ENCODE measurements around the gene MAP3K14.
"Not testable (repeated sequence)": the region's sequence is repeated elsewhere in the genome, so short reads cannot be mapped to it uniquely, and the experiment has no call there.

The MAP3K14 gene

DNA sequence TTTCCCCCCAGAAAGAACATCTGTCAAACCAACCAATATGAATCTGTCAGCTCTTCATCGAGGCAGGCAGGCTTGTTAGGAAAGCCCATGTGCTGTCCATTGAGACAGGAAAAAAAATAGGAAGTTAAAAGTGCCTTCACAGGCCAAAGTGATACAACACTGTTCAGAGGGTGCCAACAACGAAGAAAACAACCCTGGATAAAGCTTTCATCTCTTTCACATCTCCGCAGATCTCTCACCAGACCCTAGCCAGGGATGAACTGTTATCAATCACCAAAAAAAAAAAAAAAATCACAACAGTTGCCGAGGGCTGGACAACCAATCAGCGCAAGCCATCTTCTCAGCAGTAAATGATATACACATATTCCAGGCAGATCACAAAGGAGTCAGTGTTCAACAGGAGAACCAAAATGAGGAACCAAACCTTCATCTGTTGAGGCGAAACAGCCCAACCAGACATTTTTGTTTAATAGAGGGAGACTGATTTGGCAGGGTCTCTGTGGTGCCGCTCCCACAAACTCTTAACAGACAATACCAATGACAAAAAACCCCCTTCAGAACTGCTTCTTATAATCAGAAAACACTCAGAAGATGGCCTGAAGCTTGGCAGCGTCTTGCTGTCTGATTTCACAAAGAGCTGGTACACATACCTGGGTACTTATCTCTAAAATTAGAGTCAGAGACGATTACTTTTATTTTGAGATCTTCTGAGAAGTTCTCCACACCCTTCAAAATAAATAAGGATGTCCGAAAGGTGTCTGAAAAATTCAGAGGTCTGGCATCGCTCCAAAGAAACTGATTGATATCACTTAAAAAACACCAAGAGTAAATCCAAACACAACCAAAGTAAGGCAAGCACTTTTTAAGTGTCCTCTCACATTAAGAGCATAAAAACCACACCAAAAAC, 1.8 kb downstream of the MAP3K14 start:
- no peak for DNase-seq

DNA sequence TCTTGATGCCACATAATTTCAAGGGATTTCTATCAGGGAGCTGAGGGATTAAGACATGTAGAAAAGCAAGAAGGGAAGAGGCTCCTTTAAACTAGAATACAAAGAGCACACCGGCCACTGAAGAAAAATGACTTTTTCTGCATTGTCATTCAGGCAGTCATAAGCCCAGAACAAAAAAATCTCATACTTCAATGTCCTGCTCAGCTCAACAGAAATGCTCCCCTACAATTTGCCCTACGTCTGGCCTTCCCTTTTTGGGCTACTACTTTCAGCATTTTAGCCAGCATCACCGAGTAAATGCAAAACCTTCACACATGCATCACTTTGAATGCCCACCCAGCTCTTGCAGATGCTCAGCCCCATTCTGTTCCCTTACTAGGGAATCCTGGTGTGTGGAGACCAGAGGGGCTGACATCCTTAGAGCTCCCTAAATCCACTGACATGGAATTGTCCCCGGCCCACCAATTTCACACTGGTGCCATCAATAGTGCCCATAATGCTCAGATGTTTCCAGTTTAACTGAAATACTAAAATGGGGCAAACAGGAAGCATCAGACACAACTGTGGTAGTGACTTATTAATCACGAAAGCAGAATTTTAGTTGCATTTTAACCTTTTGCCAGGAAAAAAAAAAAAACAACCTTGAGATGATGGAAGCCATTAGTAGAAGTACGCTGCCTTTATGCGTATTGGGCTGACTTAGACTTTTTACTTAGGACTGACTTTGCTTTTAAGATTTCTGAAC, 2.7 kb downstream of the MAP3K14 start:
- DNase-seq, result no peak

DNA sequence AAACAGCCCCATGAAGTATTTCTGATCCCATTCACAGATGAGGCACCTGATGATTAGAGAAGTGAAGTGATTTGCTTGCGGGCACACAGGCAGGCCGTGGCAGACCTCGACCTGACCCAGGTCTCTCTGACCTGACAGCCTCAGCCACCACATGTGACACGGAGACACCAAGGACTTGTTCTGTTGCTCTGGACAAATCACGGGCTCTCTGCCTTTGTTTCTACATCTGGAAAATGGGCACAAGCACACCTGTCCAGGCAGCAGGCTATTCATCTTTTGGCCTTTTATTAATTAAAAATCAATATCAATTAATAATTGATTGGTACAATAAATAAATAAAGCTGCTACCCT, 3.4 kb downstream of the MAP3K14 start:
- no peak for DNase-seq

DNA sequence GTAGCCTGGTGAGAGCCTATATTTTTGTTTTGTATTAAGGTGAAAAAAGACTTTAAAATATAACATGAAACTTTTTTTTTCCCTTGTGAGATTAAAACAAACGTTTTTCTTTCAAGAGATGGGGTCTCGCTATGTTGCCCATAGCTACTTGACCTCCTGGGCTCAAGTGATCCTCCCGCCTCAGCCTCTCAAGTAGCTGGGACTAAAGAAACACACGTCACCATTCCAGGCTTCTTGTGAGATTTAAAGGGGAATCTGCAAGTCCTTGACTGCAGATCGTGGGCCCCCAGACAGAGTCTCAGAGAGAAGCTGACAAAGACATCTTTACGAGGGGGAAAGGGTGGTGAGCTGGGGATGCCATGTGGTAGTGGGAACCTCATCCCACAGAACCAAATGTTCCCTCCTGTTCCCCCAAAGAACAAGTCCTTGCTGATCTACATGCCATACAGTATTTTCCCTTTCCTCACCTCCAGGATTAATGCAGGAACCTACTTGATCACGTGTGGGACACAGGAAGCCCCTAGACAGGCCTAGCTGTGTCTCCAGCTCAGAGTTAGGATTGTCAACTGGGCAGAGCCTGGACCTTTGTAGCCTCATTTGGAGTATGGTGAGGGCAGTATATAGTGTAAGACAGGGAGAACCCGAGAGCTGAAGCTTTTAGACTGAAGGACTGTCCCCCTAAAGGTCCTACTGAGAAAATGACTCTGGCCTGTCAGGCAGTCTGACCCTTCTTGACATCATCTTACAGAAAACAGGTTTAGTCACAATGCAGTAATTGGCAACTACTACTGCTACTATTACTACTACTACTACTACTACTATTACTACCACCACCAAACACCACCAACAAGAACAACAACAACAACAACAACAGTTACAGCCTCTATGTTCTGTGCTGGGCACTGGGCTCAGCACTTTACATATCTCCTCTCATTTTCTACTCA, 4.1 kb downstream of the MAP3K14 start:
- DNase-seq, result no peak

DNA sequence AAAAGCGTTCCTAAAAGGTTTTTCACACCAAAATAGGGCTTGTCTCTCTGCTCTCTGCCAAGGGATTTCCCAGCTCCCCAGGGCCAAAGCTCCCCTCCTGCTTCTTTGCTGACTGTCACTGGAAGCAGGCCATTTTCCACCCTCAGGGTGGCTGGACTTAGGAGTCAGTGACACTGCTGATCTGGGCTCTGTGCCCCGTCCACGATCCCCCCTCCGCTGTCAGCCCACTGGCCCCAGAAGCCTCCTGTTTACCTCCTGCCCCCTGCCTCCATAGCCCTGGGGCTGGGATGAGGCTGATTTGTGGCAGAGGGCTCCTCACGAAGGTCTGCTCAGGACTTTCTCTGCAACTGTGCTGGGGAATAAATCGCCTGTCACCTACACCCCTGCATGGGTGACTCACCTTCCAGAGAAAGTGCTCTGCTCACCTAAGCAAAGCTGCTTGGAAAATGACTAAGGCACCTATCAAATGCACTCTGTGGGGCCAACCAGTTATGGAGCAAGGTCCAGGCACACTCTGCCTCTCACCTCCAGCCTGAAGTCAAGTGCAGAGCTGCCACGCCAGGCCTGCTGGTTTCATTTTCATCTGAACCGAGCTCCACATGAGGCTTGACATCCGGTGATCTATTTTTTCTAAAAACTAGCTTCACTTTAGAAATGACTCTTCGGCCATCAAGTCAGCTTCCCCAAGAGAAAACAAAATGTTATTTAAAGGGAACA, 4.9 kb downstream of the MAP3K14 start:
- peak in 1 of 2 experiments; percentile 5 for DNase-seq

DNA sequence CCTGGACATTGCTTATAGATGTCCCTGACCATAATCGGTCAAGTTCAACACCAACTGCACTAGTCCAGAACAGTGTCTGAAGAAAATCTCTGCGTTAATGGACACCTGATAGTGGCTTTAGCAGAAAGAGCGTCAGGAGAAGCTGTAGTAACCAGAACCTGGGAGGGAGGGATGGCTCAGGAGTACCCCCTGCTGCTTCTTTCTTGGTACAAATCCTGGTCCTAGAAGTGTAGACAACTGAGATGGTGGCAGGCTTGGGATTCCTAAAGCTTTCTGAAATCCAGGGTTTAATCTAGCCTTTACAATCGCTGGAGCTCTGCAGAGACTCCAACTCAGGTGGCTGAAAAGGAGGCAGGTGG, 5.4 kb downstream of the MAP3K14 start:
- DNase-seq, result peak in 1 of 2 experiments; percentile 7

DNA sequence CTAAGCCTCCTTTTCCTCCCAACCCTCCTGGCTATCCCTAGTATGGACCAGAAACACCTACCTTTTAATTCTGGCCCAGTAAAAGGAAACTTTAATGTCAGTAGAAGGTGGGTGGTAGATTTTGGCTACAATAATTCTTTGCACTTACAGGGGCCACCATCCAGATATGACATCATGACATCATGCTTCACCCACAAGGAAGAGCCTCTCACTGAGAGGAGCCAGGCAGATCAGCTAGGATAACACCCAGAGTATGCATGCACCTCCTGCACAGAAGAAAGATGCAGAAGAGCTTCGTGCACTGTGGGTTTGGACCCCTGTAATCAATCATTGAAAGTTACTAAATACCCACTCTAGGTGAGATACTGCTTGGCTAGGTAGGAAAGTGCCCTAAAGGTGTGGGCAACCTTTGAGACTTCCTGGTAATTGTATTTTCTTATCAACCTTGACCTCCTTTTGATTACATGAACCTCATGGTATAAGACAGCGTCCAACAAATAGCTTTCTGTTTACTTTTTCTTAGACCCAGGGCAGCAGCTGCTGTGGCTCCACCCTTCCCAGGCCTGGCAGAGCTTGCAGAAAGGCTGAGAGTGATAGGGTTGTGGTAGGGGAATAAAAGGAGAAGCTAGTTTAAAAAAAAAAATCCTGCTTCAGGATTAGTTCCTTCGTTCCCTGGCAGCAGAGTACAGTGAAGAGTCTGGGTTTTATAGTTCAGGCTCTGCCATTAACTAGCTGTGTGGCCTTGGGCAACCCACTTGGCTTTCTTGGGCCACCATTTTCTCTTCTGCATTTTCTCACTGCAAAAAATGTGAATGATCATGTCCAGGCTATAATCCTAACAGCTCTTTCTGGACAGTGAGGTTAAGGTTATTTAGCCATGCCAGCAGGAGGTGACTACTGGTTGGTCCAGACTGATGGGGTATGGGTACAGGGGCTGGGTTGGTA, 6.2 kb downstream of the MAP3K14 start:
- DNase-seq, result peak in 1 of 2 experiments; percentile 46

DNA sequence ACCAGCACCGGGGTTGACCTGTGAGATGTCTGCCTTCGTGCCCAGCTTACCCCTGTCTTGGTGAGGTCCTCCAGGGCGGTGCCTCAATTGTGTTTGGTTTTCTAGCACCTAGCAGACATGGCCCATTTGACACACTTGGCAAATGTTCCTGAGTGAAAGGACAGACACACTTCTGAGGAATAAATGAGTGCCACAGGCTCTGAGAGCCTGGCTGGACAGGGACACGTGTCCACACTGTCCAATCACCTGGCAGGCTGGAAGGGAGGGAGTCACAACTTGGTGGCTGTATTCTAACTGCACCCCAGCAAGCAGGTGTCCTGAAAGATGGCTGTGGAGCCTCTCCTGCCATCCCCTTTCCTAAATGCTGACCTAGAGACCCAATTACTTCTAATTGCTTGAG, 7.4 kb downstream of the MAP3K14 start:
- DNase-seq, result no peak

DNA sequence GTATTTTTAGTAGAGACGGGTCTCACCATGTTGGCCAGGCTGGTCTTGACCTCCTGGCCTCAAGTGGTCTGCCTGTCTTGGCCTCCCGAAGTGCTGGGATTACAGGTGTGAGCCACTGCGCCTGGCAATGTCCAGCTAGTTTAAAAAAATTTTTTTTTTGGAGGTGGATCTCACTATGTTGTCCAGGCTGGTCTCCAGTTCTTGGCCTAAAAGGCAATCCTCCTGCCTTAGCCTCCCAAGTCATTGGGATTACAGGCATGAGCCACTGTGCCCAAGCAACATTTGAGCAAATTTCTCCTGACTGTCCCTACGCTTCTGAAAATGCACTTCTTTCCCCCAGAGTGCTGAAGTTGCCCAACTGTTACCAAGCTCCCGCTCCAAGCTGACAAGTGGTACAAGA, 8.0 kb downstream of the MAP3K14 start:
- no peak for DNase-seq

DNA sequence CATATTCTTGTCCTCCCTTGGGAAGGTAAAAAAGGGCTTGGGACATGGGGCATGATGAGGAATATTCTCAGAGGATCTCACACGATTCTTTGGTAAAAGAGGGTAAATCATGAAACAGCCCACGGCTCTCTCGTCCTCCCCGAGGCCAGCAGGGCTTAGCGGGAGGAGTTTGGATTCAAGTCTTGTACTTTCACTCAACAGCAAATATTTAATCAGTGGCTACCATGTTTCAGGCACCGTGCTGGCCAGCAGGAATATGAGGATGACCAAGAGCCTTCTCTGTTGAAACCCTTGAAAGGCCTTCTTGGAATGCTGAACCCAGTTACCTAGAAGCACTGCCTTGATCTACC, 8.8 kb downstream of the MAP3K14 start:
- DNase-seq, result no peak

DNA sequence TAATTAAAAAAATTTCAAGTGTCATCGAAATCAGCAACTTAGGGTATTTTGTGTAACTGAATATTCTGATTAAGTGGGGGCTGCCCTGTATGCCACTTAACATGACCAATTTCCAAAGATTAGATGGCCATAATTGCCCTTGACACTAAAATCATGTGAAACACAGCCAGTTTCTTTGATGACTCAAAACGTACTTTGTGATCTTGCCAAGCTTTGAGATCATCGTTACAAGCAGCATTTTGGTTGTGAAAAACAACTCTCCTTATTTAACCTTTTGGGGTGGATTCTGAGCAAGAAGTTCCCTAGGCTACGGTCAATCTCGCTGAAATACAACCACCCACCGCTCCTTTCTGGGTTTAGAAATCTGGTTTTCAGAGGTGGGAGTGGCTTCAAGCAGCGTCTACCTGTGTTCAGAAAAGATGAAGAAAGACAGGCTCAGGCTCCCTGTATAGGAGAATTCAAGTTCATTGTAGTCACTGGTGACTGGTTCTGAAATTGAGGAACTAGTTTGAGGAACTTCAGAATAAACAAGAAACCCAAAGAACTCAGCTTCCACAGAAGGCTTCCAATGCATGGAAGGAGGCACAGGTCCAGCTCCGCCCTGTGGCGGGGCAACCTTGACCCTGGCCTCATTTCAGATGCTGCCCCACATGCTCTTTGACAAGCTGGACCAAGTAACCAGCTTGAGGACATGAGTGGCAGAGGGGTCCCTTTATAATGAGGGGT, 9.4 kb downstream of the MAP3K14 start:
- peak; percentile 68 to 76 for DNase-seq

DNA sequence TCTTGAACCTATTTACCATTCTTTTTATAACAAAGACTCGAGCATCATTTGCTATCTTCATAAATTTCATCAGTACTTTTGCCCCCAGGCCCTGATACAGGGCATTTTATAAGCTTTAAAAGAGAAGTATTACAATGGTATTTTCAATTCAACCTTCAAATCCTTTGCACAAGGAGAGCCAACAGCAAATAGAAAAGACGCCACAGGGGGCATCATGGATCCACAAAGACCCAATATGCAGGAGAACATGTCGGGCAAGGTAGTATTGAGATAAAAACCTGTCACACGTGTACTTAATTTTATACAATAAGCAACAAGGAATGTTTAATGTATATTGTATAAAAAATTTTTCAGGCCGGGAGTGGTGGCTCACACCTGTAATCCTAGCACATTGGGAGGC, 10.2 kb downstream of the MAP3K14 start:
- no peak for DNase-seq

DNA sequence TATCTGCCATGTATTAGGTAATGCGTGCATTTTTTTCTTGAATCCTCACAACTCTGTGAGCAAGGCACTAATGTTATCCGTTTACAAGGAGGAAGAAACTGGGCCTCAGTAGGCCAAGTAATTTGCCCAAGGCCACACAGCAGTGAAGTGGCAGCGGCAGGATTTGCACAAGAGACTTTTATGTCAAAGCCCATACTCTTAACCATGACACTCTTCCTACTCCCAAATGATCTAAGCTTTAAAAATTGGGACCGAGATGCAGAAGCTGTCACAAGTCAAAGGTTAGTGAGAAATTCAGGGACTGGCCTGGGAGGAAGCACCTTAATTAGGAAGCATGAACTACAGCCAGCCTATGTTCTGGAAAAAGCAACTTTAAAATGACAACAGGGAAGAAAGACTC, 10.7 kb downstream of the MAP3K14 start:
- DNase-seq, result no peak

DNA sequence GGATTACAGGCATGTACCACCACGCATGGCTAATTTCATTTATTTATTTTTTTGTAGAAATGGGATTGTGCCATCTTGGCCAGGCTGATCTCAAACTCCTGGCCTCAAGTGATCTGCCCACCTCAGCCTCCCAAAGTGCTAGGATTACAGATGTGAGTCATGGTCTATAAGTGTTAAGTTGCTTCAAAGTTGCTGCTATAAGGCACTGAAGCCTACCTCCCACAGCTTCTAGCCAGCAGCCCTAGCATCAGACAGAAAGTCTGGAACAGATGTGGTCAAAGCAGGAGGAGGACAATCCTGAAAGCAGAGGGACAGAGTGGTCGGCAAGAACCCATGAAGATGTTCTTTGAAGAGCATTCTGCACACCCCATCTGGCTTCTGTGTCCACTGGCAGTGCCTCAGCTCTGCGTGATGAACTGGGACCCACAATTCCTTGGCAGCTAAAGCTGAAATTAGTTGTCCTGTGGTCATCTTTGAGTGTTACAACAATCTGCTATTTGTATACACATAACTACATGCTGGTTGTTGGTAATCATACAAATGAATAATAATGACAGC, 11.2 kb downstream of the MAP3K14 start:
- no peak for DNase-seq

DNA sequence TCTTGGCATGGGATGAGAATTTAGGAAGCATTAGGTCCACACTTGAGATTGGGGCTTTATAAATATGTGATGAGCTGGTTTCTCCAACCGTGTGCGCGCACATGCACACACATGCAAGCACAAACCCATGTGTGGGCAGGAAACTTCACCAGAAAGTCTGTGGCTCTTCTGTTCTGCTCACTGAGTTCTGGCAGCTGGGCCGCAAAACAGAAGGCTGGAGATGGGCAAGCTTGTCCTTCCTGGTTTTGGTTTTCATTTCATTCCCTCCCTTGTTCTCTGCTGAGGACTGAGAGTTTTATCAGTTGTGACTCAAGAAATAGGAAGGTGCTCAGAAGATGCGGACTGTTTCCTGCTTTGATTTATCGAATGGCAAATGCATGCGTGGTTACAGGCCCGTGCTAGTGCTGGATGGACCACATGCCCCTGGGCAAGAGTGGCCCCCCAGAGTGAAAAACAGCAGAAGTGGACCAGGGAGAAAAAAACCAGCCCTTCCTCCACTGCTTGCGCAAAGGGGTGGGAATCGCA, 14.1 kb downstream of the MAP3K14 start:
- DNase-seq, result no peak

DNA sequence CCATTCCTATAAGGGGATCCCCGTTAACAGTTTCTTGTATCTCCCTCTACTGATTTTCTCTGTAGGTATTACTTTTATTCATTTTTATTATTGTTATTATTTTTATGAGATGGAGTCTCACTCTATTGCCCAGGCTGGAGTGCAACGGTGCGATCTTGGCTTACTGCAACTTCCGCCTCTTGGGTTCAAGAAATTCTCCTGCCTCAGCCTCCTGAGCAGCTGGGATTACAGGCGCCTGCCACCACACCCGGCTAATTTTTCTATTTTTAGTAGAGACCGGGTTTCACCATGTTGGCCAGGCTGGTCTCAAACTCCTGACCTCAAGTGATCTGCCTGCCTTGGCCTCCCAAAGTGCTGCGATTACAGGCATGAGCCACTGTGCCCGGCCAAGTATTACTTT, 14.6 kb downstream of the MAP3K14 start:
- not testable (repeated sequence) for DNase-seq

DNA sequence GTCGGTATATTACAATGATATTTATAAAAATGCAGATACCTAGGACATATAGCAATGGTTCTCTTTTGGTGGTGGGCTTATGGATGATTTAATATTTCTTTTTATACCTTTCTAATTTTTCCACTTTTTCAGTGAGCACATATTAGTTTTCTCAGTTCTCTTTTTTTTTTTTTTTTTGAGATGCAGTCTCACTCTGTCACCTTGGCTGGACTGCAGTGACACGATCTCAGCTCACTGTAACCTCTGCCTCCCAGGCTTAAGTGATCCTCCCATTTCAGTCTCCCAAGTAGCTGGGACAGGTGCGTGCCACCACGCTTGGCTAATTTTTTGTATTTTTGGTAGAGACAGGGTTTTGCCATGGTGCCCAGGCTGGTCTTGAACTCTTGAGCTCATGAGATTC, 15.1 kb downstream of the MAP3K14 start:
- DNase-seq, result no peak

DNA sequence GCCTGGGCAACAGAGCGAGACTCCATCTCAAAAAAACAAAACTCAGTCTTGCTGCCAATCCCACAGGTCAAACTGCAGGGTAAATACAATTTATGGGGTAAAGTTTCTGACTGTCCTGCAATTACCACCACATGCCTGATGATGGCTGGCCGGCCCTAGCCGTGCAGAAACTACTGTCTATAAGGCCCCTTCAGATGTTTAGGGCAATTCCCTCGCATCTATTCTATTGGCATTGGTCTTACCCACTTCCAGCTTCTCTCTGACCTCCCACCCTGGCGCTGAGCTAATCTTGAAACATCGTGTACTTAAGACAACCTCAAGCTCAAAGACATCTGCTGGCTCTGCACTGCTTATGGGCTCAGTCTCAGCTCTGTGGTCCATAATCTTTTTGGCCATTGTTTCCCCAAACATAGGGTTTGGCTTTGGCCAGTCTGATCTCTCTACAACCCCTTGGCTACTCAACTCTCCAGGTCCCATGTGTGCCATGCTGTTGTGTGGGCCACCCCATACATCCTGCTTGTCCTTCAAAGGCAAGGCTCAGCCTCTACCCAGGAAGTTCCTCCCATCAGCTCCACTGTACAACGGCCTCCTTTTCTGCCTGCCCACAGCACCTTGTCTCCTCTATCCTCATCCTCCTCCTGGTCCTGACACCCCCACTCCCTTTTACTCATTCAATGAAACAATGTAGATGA, 16.6 kb downstream of the MAP3K14 start:
- no peak for DNase-seq

DNA sequence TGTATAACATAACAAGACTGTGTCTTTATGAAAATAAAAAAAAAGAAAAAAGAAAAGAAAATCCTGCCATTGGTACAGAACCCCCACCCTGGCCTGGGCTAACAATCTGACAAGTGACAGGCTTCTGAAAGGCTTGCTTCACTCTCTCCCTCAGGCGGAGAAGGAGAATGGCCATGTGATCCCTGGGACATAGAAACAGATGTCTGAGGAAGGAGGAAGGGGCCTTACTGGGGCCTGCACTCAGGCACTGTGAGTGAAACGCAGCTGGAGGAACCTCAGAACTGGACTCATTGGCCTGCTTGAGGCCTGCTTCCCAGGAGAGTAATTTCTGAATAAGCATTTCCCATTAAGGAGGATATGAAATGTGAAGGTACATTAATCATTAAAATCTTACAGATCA, 17.5 kb downstream of the MAP3K14 start:
- DNase-seq, result no peak
